ENCODE measurements around the gene FFAR3. TPM values are rescaled to one million over a fixed set of nuclear protein-coding genes. Genes with fewer than 3 reads are reported as not detected.

FFAR3 gene
- total and polyA plus RNA-seq, 10 donors = 0.30 to 3.2 (median 0.73) TPM; not detected in 1

- H3K36me3 ChIP-seq = peaks cover 0 to 30% (median 4%) of the 10 kb centered on the region in 6 donors
- no peak for DNase-seq
- 50 to 71% (median 56%) methylated on average over 7 of the region's 7 CpGs for WGBS, 5 donors
- TF ChIP-seq CTCF (IDR thresholded peaks at IDR 0.05 in 8 of 11, conservative IDR thresholded peaks at IDR 0.05 in 3 of 11) = no peak
- no peak for TF ChIP-seq POLR2AphosphoS5 (IDR thresholded peaks at IDR 0.05)
- no peak for TF ChIP-seq POLR2A (IDR thresholded peaks at IDR 0.05)
- H3K4me1 ChIP-seq = peaks cover 24 to 89% (median 57%) of the 10 kb centered on the region in 6 donors
- no peaks in the 10 kb centered on the region for H3K9me3 ChIP-seq
- H3K4me3 ChIP-seq = peak overlapping the region in 1 of 8 donors; percentile 39
- H3K27me3 ChIP-seq (replicated peaks in 1 of 7) = peaks cover 0 to 28% (median 0%) of the 10 kb centered on the region in 7 donors
- intact Hi-C loops (cut with DNase I; ENCODE audit: low total_unique reads) = no loop called here
- peak overlapping the region in 7 of 8 donors; percentile 68 to 93 (median 87) for H3K27ac ChIP-seq
These were observed 10.3 kb upstream of the FFAR3 start for GRCh38 chr19:35347930-35348298.

- no peak for TF ChIP-seq POLR2A (IDR thresholded peaks at IDR 0.05)
- TF ChIP-seq CTCF (IDR thresholded peaks at IDR 0.05 in 8 of 11, conservative IDR thresholded peaks at IDR 0.05 in 3 of 11) = no peak
- peak; percentile 59 to 73 (median 62) for TF ChIP-seq POLR2AphosphoS5 (IDR thresholded peaks at IDR 0.05)
- intact Hi-C loops (cut with DNase I; ENCODE audit: low total_unique reads) = no loop called here
- no peaks in the 10 kb centered on the region for H3K9me3 ChIP-seq
- H3K36me3 ChIP-seq = peaks cover 0 to 20% (median 0%) of the 10 kb centered on the region in 6 donors
- no peak overlapping the region for H3K4me3 ChIP-seq
- 74 to 84% (median 83%) methylated on average over 18 of the region's 18 CpGs for WGBS, 5 donors
- H3K27me3 ChIP-seq (replicated peaks in 1 of 7) = peaks cover 0 to 28% (median 0%) of the 10 kb centered on the region in 7 donors
- DNase-seq = peak; percentile 75
- H3K4me1 ChIP-seq = peaks cover 24 to 89% (median 62%) of the 10 kb centered on the region in 6 donors
- peak overlapping the region in 3 of 8 donors; percentile 87 to 93 (median 88) for H3K27ac ChIP-seq
These were observed 9.2 kb upstream of the FFAR3 start for GRCh38 chr19:35348911-35349611.

GRCh38 chr19:35349614-35350521, 8.4 kb upstream of the FFAR3 start:
- H3K36me3 ChIP-seq = peaks cover 0 to 12% (median 0%) of the 10 kb centered on the region in 6 donors
- peaks cover 24 to 83% (median 55%) of the 10 kb centered on the region in 6 donors for H3K4me1 ChIP-seq
- TF ChIP-seq CTCF (IDR thresholded peaks at IDR 0.05 in 8 of 11, conservative IDR thresholded peaks at IDR 0.05 in 3 of 11) (no peak), POLR2AphosphoS5 (IDR thresholded peaks at IDR 0.05) (peak in 1 of 3 donors; percentile 76), POLR2A (IDR thresholded peaks at IDR 0.05) (no peak)
- H3K27me3 ChIP-seq (replicated peaks in 1 of 7) = peaks cover 0 to 28% (median 0%) of the 10 kb centered on the region in 7 donors
- no peaks in the 10 kb centered on the region for H3K9me3 ChIP-seq
- intact Hi-C loops (cut with DNase I; ENCODE audit: low total_unique reads) = loop anchor here (10.0 kb wide), 1 partner anchor 145 kb away; the partner anchor contains the start of gene KRTDAP
- 70 to 86% (median 78%) methylated on average over 8 to 17 of the region's 17 CpGs for WGBS, 5 donors
- DNase-seq = peak; percentile 82
- H3K27ac ChIP-seq = peak overlapping the region in 2 of 8 donors; percentile 87 to 93
- H3K4me3 ChIP-seq = no peak overlapping the region

Data from spleen (tissue), 11 donors.